ENCODE results near the gene EFL1. TPM values are rescaled to one million over a fixed set of nuclear protein-coding genes. Genes with fewer than 3 reads are reported as not detected.

Gene EFL1
- total RNA-seq, 1 experiment from 2014 or later = 17.2 TPM

DNA sequence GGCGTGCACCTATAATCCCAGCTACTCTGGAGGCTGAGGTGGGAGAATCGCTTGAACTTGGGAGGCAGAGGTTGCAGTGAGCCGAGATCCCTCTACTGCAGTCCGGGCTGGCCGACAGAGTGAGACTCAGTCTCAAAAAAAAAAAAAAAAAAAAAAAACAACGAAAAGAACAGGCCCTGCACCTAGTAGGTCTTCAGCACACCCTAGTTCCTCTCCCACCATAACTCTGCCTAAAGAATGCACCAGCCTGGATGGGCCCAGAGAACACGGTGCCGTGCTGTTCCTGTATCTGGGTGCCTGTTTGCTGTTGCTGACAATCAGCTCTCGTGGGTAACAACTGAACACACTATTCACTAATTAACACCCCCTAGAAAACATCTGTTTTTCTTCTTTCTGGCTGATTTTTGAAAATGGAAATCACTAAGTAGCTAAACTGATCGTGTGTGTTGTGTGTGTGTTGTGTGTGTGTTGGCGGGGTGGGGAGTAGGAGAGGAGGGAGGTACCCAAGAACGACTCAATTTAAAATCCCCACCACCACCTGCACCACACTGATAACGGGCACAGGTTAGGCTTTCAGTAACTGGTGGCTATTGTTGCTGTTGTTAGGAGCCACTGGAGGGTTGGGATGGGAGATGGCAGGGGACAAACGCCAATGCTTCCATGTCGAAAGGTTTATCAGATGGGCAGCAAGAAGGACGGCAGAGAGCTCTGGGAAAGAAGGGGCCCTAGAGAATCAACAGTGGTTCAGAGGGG is 176.1 kb downstream of the EFL1 start:
- no peak overlapping the region for H3K4me3 ChIP-seq

DNA sequence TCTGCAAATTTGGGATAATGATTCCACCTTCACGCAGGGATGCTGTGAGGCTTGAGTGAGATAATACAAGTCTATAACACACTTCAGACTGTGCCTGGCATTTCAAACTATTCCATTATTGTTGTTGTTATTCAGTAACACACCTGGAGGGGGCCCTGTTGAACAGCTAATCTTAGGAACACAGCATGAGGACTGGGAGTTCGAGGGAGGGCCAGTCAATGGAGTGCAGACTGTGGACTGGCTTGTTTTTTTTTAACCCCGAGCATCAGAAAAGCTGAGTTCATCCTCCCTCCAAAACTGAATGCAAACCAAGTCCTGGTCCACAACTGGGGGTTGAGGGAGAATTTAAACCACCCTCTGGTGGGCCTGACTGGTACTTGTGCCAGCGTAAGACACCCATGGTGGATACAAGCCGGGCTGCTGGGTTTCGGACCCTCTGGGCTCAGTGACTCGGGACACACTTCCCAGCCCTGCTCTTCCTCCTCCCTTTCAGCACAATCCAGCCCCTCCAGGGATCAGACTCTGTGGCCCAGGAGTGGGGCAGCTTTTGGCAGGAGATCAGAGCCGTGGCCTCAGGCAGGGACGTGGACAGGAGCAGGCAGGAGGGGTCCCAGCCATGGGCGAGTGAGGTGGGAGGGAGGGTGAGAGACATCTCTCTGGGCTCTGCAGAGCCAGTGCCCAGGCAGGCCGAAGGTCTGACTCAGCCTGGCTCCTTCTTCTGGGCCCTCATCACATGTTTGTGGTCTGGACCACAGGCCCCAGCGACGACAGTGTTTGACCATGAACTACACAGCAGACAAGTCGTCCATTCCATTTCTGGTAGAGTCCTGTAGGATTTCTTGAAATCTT is 180.4 kb downstream of the EFL1 start:
- Histone ChIP-seq H3F3A (ENCODE audit: insufficient read depth, low read depth) (no peaks in the 10 kb centered on the region), H3K79me2 (ENCODE audit: low read depth) (no peaks in the 10 kb centered on the region), H3K27ac (no peak overlapping the region), H3K9me2 (ENCODE audit: insufficient read depth) (no peaks in the 10 kb centered on the region), H3K9me3 (ENCODE audit: insufficient read depth, low read depth) (no peaks in the 10 kb centered on the region), H3K4me2 (no peak overlapping the region), H4K20me1 (ENCODE audit: insufficient read depth) (no peaks in the 10 kb centered on the region), H3K4me3 (no peak overlapping the region), H3K27me3 (ENCODE audit: insufficient read depth, low read depth) (peaks cover 89% of the 10 kb centered on the region), H3K36me3 (ENCODE audit: low read depth) (no peaks in the 10 kb centered on the region), H2AFZ (no peak overlapping the region), H3K4me1 (replicated peaks; ENCODE audit: insufficient read depth) (no peaks in the 10 kb centered on the region)
- BruUV-seq (replicated peaks) = no TSS peak
- intact Hi-C loops (cut with micrococcal nuclease; ENCODE audit: unreplicated experiment) = no loop called here
- no peak for DNase-seq
- ChIA-PET CTCF (no interaction called here), POLR2A (ENCODE audit: unreplicated experiment) (no interaction called here)
- no peak for TF ChIP-seq EZH2 (IDR thresholded peaks at IDR 0.05; ENCODE audit: low read depth)
- TF ChIP-seq, protein P1, sequence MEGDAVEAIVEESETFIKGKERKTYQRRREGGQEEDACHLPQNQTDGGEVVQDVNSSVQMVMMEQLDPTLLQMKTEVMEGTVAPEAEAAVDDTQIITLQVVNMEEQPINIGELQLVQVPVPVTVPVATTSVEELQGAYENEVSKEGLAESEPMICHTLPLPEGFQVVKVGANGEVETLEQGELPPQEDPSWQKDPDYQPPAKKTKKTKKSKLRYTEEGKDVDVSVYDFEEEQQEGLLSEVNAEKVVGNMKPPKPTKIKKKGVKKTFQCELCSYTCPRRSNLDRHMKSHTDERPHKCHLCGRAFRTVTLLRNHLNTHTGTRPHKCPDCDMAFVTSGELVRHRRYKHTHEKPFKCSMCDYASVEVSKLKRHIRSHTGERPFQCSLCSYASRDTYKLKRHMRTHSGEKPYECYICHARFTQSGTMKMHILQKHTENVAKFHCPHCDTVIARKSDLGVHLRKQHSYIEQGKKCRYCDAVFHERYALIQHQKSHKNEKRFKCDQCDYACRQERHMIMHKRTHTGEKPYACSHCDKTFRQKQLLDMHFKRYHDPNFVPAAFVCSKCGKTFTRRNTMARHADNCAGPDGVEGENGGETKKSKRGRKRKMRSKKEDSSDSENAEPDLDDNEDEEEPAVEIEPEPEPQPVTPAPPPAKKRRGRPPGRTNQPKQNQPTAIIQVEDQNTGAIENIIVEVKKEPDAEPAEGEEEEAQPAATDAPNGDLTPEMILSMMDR (conservative IDR thresholded peaks at IDR 0.05) = 0 out of 2 replicates have a peak, but pooled peaks have one; percentile 24

More for the DNA sequence above, 176.1 kb downstream of the EFL1 start:
- Histone ChIP-seq H3K79me2 (ENCODE audit: low read depth) (no peaks in the 10 kb centered on the region), H3K27me3 (ENCODE audit: insufficient read depth, low read depth) (peaks cover 79% of the 10 kb centered on the region), H3K9me2 (ENCODE audit: insufficient read depth) (no peaks in the 10 kb centered on the region), H2AFZ (no peak overlapping the region), H3K27ac (no peak overlapping the region), H3K9me3 (ENCODE audit: insufficient read depth, low read depth) (no peaks in the 10 kb centered on the region), H3K36me3 (ENCODE audit: low read depth) (no peaks in the 10 kb centered on the region), H3K4me2 (no peak overlapping the region), H3F3A (ENCODE audit: insufficient read depth, low read depth) (no peaks in the 10 kb centered on the region), H3K4me1 (replicated peaks; ENCODE audit: insufficient read depth) (no peaks in the 10 kb centered on the region), H4K20me1 (ENCODE audit: insufficient read depth) (no peaks in the 10 kb centered on the region)
- ChIA-PET POLR2A (ENCODE audit: unreplicated experiment) (no interaction called here), CTCF (no interaction called here)
- no TSS peak for BruUV-seq (replicated peaks)
- DNase-seq = no peak
- TF ChIP-seq, protein P1 (conservative IDR thresholded peaks at IDR 0.05) = no peak
- no peak for TF ChIP-seq EZH2 (IDR thresholded peaks at IDR 0.05; ENCODE audit: low read depth)
- intact Hi-C loops (cut with micrococcal nuclease; ENCODE audit: unreplicated experiment) = no loop called here

DNA sequence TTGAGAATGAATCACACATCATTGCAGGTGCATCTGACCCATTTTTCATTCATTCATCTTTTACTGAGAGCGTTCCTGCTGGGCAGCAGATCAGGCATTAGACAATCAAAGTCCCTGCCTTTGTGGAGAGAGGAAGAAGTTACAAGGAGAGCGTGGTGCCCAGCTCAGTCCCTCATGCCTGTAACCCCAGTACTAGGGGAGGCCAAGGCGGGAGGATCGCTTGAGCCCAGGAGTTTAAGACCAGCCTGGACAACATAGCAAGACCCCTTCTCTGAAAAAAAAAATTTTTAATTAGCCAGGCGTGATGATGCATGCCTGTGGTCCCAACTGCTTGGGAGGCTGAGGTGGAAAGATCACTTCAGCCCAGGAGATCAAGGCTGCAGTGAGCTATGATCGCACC is 181.8 kb downstream of the EFL1 start:
- Histone ChIP-seq H3K27me3 (ENCODE audit: insufficient read depth, low read depth) (peaks cover 93% of the 10 kb centered on the region), H3K36me3 (ENCODE audit: low read depth) (no peaks in the 10 kb centered on the region), H3F3A (ENCODE audit: insufficient read depth, low read depth) (no peaks in the 10 kb centered on the region), H3K4me1 (replicated peaks; ENCODE audit: insufficient read depth) (no peaks in the 10 kb centered on the region), H2AFZ (no peak overlapping the region), H3K4me2 (no peak overlapping the region), H3K4me3 (no peak overlapping the region), H3K9me2 (ENCODE audit: insufficient read depth) (no peaks in the 10 kb centered on the region), H4K20me1 (ENCODE audit: insufficient read depth) (no peaks in the 10 kb centered on the region), H3K27ac (no peak overlapping the region), H3K79me2 (ENCODE audit: low read depth) (no peaks in the 10 kb centered on the region), H3K9me3 (ENCODE audit: insufficient read depth, low read depth) (no peaks in the 10 kb centered on the region)
- TF ChIP-seq, protein P1 (conservative IDR thresholded peaks at IDR 0.05) = no peak
- no peak for TF ChIP-seq EZH2 (IDR thresholded peaks at IDR 0.05; ENCODE audit: low read depth)
- no peak for DNase-seq
- intact Hi-C loops (cut with micrococcal nuclease; ENCODE audit: unreplicated experiment) = no loop called here
- CTCF ChIA-PET = no interaction called here
- no TSS peak for BruUV-seq (replicated peaks)
- POLR2A ChIA-PET (ENCODE audit: unreplicated experiment) = no interaction called here

Other genes starting within 250 kb of the EFL1 start
- not detected in 2 replicates for gene MEX3B, start 216.7 kb downstream of the EFL1 start, total RNA-seq (2021)
- 1.7 and 2.7 TPM in 2 replicates for gene SAXO2, start 84 bp upstream of the EFL1 start, total RNA-seq (2021)
- 2.2 and 2.3 TPM in 2 replicates for gene GOLGA6L10, start 86.7 kb upstream of the EFL1 start, total RNA-seq (2021)
- gene GOLGA6L9, start 167.1 kb upstream of the EFL1 start, total RNA-seq (2021) = 3.8 and 5.2 TPM in 2 replicates